CD1c-positive myeloid dendritic cell (primary cell): ENCODE results near the gene PPARG.

Experiments used
- DNase-seq: peaks from one replicate; pipeline ENCODE4 v3.0.0-alpha.2; 2016; ENCODE audit errors: extremely low spot score

PPARG gene

GRCh38 chr3:12312010-12312409 is 23.1 kb downstream of the PPARG start:
- no peak for DNase-seq

GRCh38 chr3:12313519-12313918 is 24.6 kb downstream of the PPARG start:
- no peak for DNase-seq

- no peak for DNase-seq
Observed at GRCh38 chr3:12316253-12316652, 27.4 kb downstream of the PPARG start.

GRCh38 chr3:12316729-12317351 is 28.0 kb downstream of the PPARG start:
- no peak for DNase-seq

GRCh38 chr3:12317914-12318313 is 29.0 kb downstream of the PPARG start:
- no peak for DNase-seq

- peak; percentile 51 for DNase-seq
Observed at GRCh38 chr3:12318758-12319621, 30.1 kb downstream of the PPARG start.

GRCh38 chr3:12321015-12321414 is 32.1 kb downstream of the PPARG start:
- DNase-seq, result peak; percentile 53

GRCh38 chr3:12323237-12323636 is 34.4 kb downstream of the PPARG start:
- peak; percentile 54 for DNase-seq

- DNase-seq, result peak; percentile 85
Observed at GRCh38 chr3:12325586-12326515, 37.0 kb downstream of the PPARG start.

- peak; percentile 39 for DNase-seq
Observed at GRCh38 chr3:12327021-12327420, 38.2 kb downstream of the PPARG start.

GRCh38 chr3:12328132-12328836 is 39.4 kb downstream of the PPARG start:
- peak; percentile 55 for DNase-seq

- DNase-seq, result no peak
Observed at GRCh38 chr3:12328837-12329462, 40.1 kb downstream of the PPARG start.

- DNase-seq, result no peak
Observed at GRCh38 chr3:12334786-12335185, 45.9 kb downstream of the PPARG start.

- no peak for DNase-seq
Observed at GRCh38 chr3:12335421-12335820, 46.6 kb downstream of the PPARG start.

GRCh38 chr3:12336099-12336498 is 47.2 kb downstream of the PPARG start:
- peak; percentile 42 for DNase-seq

GRCh38 chr3:12338595-12339546 is 50.0 kb downstream of the PPARG start:
- DNase-seq, result no peak

GRCh38 chr3:12339701-12340480 is 51.0 kb downstream of the PPARG start:
- no peak for DNase-seq

GRCh38 chr3:12340506-12340905 is 51.6 kb downstream of the PPARG start:
- DNase-seq, result no peak

GRCh38 chr3:12342151-12342550 is 53.3 kb downstream of the PPARG start:
- no peak for DNase-seq
